ENCODE data around the gene DCAF11. TPM values are rescaled to one million over a fixed set of nuclear protein-coding genes. Genes with fewer than 3 reads are reported as not detected.

The DCAF11 gene
- total RNA-seq, 1 experiment from 2014 or later, result 45.5 TPM

DNA sequence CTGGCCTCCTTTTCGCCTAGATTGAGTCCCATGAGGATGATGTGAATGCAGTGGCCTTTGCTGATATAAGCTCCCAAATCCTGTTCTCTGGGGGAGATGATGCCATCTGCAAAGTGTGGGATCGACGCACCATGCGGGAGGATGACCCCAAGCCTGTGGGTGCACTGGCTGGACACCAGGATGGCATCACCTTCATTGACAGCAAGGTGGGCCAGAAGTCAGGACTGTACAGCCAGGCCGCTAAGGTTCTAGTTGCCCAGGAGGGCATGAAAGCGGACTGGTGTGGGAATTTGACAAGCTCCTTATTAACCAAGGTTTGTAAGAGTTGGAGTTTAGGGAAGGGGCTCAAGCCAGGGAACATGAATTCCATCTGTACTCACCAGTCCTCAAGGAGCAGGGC lies 5.1 kb downstream of the DCAF11 start:
- Histone ChIP-seq H3K4me3 (ENCODE audit: low read depth, low read length, poor library complexity, severe bottlenecking) (no peak overlapping the region), H3K27ac (ENCODE audit: low read depth, low read length, poor library complexity, severe bottlenecking) (no peak overlapping the region), H3K9me3 (ENCODE audit: low read depth, low read length, poor library complexity, severe bottlenecking) (no peaks in the 10 kb centered on the region), H3K27me3 (replicated peaks; ENCODE audit: insufficient read depth, low read depth, low read length, poor library complexity) (no peaks in the 10 kb centered on the region), H3K4me1 (ENCODE audit: insufficient read depth, low read length, poor library complexity, severe bottlenecking) (peaks cover 8% of the 10 kb centered on the region), H3K36me3 (ENCODE audit: insufficient read depth, low read length, poor library complexity, severe bottlenecking) (peaks cover 32% of the 10 kb centered on the region)
- DNase-seq (ENCODE audit: low spot score), result no peak
- no peak for TF ChIP-seq EZH2 (IDR thresholded peaks at IDR 0.05; ENCODE audit: borderline replicate concordance, low read depth, low read length, poor library complexity, severe bottlenecking)
- TF ChIP-seq, protein P1, sequence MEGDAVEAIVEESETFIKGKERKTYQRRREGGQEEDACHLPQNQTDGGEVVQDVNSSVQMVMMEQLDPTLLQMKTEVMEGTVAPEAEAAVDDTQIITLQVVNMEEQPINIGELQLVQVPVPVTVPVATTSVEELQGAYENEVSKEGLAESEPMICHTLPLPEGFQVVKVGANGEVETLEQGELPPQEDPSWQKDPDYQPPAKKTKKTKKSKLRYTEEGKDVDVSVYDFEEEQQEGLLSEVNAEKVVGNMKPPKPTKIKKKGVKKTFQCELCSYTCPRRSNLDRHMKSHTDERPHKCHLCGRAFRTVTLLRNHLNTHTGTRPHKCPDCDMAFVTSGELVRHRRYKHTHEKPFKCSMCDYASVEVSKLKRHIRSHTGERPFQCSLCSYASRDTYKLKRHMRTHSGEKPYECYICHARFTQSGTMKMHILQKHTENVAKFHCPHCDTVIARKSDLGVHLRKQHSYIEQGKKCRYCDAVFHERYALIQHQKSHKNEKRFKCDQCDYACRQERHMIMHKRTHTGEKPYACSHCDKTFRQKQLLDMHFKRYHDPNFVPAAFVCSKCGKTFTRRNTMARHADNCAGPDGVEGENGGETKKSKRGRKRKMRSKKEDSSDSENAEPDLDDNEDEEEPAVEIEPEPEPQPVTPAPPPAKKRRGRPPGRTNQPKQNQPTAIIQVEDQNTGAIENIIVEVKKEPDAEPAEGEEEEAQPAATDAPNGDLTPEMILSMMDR (conservative IDR thresholded peaks at IDR 0.05; ENCODE audit: low read depth, low read length), result no peak
- ChIA-PET CTCF (no interaction called here), POLR2A (ENCODE audit: low non-redundant PET) (no interaction called here)
- intact Hi-C loops (cut with micrococcal nuclease; ENCODE audit: unreplicated experiment), result no loop called here
- BruUV-seq (replicated peaks), result no TSS peak

GRCh38 chr14:24121210-24121609 lies 6.6 kb downstream of the DCAF11 start:
- CTCF ChIA-PET, result no interaction called here
- Histone ChIP-seq H3K4me1 (ENCODE audit: insufficient read depth, low read length, poor library complexity, severe bottlenecking) (peaks cover under 1% of the 10 kb centered on the region), H3K27me3 (replicated peaks; ENCODE audit: insufficient read depth, low read depth, low read length, poor library complexity) (no peaks in the 10 kb centered on the region), H3K36me3 (ENCODE audit: insufficient read depth, low read length, poor library complexity, severe bottlenecking) (peaks cover 32% of the 10 kb centered on the region), H3K27ac (ENCODE audit: low read depth, low read length, poor library complexity, severe bottlenecking) (no peak overlapping the region), H3K9me3 (ENCODE audit: low read depth, low read length, poor library complexity, severe bottlenecking) (no peaks in the 10 kb centered on the region), H3K4me3 (ENCODE audit: low read depth, low read length, poor library complexity, severe bottlenecking) (no peak overlapping the region)
- intact Hi-C loops (cut with micrococcal nuclease; ENCODE audit: unreplicated experiment), result no loop called here
- POLR2A ChIA-PET (ENCODE audit: low non-redundant PET), result no interaction called here
- TF ChIP-seq EZH2 (IDR thresholded peaks at IDR 0.05; ENCODE audit: borderline replicate concordance, low read depth, low read length, poor library complexity, severe bottlenecking), result no peak
- TF ChIP-seq, protein P1 (conservative IDR thresholded peaks at IDR 0.05; ENCODE audit: low read depth, low read length), result no peak
- DNase-seq (ENCODE audit: low spot score), result no peak
- BruUV-seq (replicated peaks), result no TSS peak

- POLR2A ChIA-PET (ENCODE audit: low non-redundant PET), result no interaction called here
Observed at GRCh38 chr14:24122416-24122815, 7.8 kb downstream of the DCAF11 start.

More at GRCh38 chr14:24122416-24122815, 7.8 kb downstream of the DCAF11 start:
- H3K27ac ChIP-seq (ENCODE audit: low read depth, low read length, poor library complexity, severe bottlenecking), result no peak overlapping the region
- no peaks in the 10 kb centered on the region for H3K9me3 ChIP-seq (ENCODE audit: low read depth, low read length, poor library complexity, severe bottlenecking)
- CTCF ChIA-PET, result no interaction called here
- no peak for DNase-seq (ENCODE audit: low spot score)
- H3K4me1 ChIP-seq (ENCODE audit: insufficient read depth, low read length, poor library complexity, severe bottlenecking), result no peaks in the 10 kb centered on the region
- no peak for TF ChIP-seq EZH2 (IDR thresholded peaks at IDR 0.05; ENCODE audit: borderline replicate concordance, low read depth, low read length, poor library complexity, severe bottlenecking)
- TF ChIP-seq, protein P1 (conservative IDR thresholded peaks at IDR 0.05; ENCODE audit: low read depth, low read length), result no peak
- BruUV-seq (replicated peaks), result no TSS peak
- H3K27me3 ChIP-seq (replicated peaks; ENCODE audit: insufficient read depth, low read depth, low read length, poor library complexity), result no peaks in the 10 kb centered on the region
- H3K4me3 ChIP-seq (ENCODE audit: low read depth, low read length, poor library complexity, severe bottlenecking), result no peak overlapping the region
- peaks cover 32% of the 10 kb centered on the region for H3K36me3 ChIP-seq (ENCODE audit: insufficient read depth, low read length, poor library complexity, severe bottlenecking)
- intact Hi-C loops (cut with micrococcal nuclease; ENCODE audit: unreplicated experiment), result no loop called here
